Mononuclear cell (primary cell): ENCODE results near the gene TMEM169. TPM values are rescaled to one million over a fixed set of nuclear protein-coding genes. Genes with fewer than 3 reads are reported as not detected.
A peak's percentile ranks its signal among the peaks of the same experiment; 100 is the strongest.
"Not testable (repeated sequence)": the region's sequence is repeated elsewhere in the genome, so short reads cannot be mapped to it uniquely, and the experiment has no call there.

Source experiments
- H3K27me3 ChIP-seq: 2 replicates; pipeline ENCODE4 v1.6.0; 2011; ENCODE audit warnings: low read length, control low read depth; ENCODE audit not compliant: insufficient read depth
- H3K4me1 ChIP-seq: 2 replicates; pipeline ENCODE4 v1.5.1; 2011; ENCODE audit warnings: mild to moderate bottlenecking, low read length, control low read depth; ENCODE audit not compliant: insufficient read depth
- H3K4me3 ChIP-seq: 2 replicates; pipeline ENCODE4 v1.5.1; 2011; ENCODE audit warnings: mild to moderate bottlenecking, low read length, moderate library complexity
- H3K9me3 ChIP-seq: 2 replicates; pipeline ENCODE4 v1.5.1; 2011; ENCODE audit warnings: low read depth, mild to moderate bottlenecking, control low read depth, low read length
- total RNA-seq: library from RNA; depleted of rRNA; stranded (reverse); fragments of >200 nt; gene quantifications from one replicate; pipeline ENCODE4 v1.2.3, GENCODE V29; 2012

TMEM169 gene
- total RNA-seq, 1 donor, result 0.42 TPM

- Histone ChIP-seq H3K27me3 (no peaks in the 10 kb centered on the region), H3K4me1 (peaks cover 11% of the 10 kb centered on the region), H3K9me3 (no peaks in the 10 kb centered on the region), H3K4me3 (no peak overlapping the region)
Measured at GRCh38 chr2:216059233-216059834, 22.4 kb upstream of the TMEM169 start.

DNA sequence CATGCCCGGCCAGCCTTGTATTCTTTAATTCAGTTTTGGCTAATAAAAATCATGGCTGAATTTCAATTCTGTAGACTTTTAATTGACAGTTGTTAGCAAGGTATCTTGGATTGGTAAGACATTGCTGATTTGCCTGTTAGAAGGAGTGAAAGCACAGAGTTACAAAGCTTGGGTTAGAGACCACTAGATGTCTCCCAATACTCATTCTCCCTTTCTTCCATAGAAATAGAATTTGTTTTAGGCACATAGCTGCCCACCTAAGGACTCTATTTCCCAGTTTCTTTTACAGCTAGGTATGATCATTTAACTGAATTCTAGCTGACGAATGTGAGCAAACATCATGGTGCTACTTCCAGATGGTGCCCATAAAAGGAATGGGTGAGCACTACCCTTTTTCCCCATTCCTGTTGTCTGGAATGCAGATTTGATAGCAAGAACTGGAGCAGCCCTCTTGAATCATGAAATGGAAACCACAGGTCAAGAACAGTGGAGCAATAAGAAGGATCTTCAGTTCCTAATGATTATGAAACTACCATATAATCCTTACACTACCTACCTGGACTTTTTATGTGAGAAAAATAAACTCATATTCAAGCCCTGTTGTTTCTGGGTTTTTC, 17.6 kb upstream of the TMEM169 start:
- Histone ChIP-seq H3K27me3 (no peaks in the 10 kb centered on the region), H3K4me3 (no peak overlapping the region), H3K9me3 (no peaks in the 10 kb centered on the region), H3K4me1 (no peaks in the 10 kb centered on the region)

DNA sequence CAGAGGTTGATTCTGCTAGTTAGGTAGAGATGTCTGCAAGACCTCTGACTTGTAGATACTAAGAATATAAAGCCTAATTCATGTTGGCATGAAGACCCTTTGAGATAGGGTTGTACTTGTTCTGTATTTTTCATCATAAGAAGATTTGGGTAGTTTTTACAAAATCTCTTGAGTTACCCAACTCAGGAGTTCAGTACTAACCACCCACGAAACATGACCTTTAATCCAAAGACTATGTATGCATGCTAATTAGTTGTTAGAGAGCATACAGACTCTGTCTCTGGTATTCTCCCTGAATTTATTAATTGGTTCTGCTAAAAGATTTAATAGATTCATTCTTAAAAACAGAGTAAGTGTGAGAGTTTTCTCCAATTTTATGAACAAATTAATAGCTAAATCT, 17.1 kb upstream of the TMEM169 start:
- Histone ChIP-seq H3K4me3 (no peak overlapping the region), H3K9me3 (no peaks in the 10 kb centered on the region)

GRCh38 chr2:216066230-216066629, 15.5 kb upstream of the TMEM169 start:
- Histone ChIP-seq H3K4me1 (no peaks in the 10 kb centered on the region), H3K4me3 (no peak overlapping the region), H3K9me3 (no peaks in the 10 kb centered on the region), H3K27me3 (no peaks in the 10 kb centered on the region)

More for the DNA sequence above, 17.1 kb upstream of the TMEM169 start:
- Histone ChIP-seq H3K27me3 (no peaks in the 10 kb centered on the region), H3K4me1 (no peaks in the 10 kb centered on the region)

DNA sequence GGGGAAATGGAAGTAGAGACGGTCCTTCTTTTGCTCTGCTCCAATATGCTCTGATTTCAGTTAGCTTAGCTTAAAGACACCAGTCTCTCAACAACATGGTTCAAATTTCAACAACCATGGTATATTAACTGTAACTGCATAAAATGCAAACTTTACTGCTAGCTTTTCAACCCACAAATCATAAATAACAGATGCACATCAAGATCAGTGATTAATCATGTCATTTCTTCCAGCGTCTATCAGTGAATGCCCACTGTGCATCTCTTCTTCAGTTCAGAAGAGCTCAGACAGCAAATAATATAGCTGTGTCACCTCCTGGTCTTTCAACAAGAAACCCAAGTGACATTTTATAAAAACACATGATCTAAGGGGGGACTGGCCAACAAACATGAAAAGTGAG, 12.7 kb upstream of the TMEM169 start:
- Histone ChIP-seq H3K9me3 (no peaks in the 10 kb centered on the region), H3K4me3 (no peak overlapping the region), H3K27me3 (no peaks in the 10 kb centered on the region), H3K4me1 (peaks cover 1% of the 10 kb centered on the region)

GRCh38 chr2:216070195-216070594, 11.5 kb upstream of the TMEM169 start:
- Histone ChIP-seq H3K9me3 (no peaks in the 10 kb centered on the region), H3K27me3 (no peaks in the 10 kb centered on the region), H3K4me3 (no peak overlapping the region), H3K4me1 (peaks cover 5% of the 10 kb centered on the region)

- Histone ChIP-seq H3K9me3 (no peaks in the 10 kb centered on the region), H3K4me1 (peaks cover 5% of the 10 kb centered on the region), H3K27me3 (no peaks in the 10 kb centered on the region), H3K4me3 (no peak overlapping the region)
Measured at GRCh38 chr2:216071111-216071851, 10.4 kb upstream of the TMEM169 start.

- peaks cover 5% of the 10 kb centered on the region for H3K4me1 ChIP-seq
- H3K9me3 ChIP-seq, result no peaks in the 10 kb centered on the region
- no peak overlapping the region for H3K4me3 ChIP-seq
- H3K27me3 ChIP-seq, result no peaks in the 10 kb centered on the region
Measured at GRCh38 chr2:216072473-216072872, 9.2 kb upstream of the TMEM169 start.

DNA sequence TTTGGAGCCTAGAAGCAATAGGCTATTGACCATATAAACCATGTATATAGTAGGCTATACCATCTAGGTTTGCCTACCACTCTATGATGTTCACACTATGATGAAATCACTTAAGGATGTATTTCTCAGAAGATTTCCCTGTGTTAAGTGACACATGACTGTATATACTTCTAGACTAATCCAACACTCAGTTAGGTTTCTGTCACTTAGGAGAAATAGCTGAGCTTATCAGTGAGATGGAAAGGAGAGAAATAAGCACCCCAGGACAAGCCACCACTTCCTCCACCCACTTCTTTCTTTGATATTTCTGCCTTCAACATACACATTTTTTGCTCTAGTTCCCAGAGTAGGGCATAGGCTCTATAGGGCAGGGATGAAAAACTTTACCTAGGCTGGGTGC, 7.9 kb upstream of the TMEM169 start:
- no peaks in the 10 kb centered on the region for H3K27me3 ChIP-seq
- no peak overlapping the region for H3K4me3 ChIP-seq
- peaks cover 14% of the 10 kb centered on the region for H3K4me1 ChIP-seq
- H3K9me3 ChIP-seq, result no peaks in the 10 kb centered on the region

GRCh38 chr2:216074380-216074779, 7.3 kb upstream of the TMEM169 start:
- H3K9me3 ChIP-seq, result no peaks in the 10 kb centered on the region
- H3K4me1 ChIP-seq, result peaks cover 15% of the 10 kb centered on the region
- no peak overlapping the region for H3K4me3 ChIP-seq
- H3K27me3 ChIP-seq, result no peaks in the 10 kb centered on the region

DNA sequence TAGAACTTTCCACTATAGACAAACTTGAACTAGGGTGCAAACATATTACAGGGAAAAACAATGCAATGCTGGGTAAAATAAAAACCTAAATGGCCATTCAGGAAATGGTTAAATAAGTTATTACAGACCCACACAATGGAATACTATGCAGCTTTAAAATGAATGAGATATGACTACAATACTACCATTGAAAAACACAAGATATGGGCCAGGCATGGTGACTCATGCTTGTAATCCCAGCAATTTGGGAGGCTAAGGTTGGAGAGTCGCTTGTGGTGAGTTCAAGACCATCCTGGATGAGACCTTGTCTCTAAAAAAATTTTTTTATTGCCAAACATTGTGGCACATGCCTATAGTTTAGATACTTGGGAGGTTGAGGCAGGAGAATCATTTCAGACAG, 6.9 kb upstream of the TMEM169 start:
- Histone ChIP-seq H3K27me3 (no peaks in the 10 kb centered on the region), H3K4me3 (no peak overlapping the region), H3K4me1 (peaks cover 15% of the 10 kb centered on the region), H3K9me3 (no peaks in the 10 kb centered on the region)

DNA sequence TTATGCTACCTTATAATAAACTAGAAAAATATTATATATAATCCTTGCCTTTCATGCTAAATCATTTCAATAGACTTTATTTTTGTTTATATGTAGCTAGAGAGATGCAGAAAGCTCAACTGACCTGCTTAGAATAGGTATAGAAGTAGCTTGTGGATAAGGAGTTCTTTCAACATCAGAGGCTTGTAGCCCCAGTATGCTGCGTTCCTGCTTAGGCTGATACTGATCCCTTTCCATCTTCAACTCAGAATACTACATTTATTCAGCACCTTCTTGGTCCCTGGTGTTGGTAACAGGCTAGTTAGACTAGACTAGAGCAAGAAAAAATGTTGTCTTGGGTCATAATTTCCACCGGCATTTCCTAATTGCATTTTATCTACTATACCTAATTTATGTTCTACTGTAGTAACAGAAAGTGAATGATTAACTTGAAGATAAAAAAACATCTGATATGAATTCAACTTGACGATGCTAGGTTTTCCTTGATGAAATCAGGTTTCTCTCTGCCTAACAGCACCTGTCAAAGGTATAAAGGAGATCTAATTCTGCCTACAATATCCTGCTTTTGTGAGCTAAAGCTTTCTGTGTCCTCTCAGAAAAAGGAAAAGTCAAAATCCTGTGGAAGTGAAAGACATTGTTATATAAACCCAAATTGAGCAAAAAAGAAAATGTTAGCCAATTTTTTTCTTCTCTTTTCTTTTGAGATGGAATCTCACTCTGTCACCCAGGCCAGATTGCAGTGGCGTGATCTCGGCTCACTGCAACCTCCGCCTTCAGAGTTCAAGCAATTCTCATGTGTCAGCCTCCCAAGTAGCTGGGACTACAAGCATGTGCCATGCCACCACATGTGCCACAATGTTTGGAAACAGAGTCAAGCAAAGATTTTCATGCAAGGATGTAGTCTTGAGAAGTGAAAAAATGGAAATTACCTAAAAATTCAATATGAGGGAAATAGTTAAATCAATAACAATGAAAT, 5.9 kb upstream of the TMEM169 start:
- Histone ChIP-seq H3K4me3 (no peak overlapping the region), H3K4me1 (peaks cover 18% of the 10 kb centered on the region), H3K9me3 (no peaks in the 10 kb centered on the region), H3K27me3 (no peaks in the 10 kb centered on the region)

DNA sequence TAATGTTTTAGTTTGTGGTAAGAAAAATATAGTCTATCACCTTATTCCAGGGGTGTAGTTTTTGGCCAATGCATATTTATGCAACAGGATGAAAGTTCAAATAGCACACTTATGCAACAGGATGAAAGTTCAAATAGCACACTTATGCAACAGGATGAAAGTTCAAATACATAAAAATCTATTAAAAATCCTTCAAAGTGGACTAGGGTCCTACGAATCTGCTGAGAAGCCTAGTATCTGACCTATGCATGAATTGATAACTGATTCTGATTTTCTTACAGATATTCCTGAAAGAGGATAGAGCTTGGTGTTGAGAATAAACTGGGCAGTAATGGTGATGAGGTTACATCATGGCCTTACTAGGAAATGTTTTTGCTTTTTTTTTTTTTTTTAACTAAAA, 2.9 kb upstream of the TMEM169 start:
- Histone ChIP-seq H3K4me3 (no peak overlapping the region), H3K4me1 (peaks cover 42% of the 10 kb centered on the region), H3K9me3 (no peaks in the 10 kb centered on the region), H3K27me3 (no peaks in the 10 kb centered on the region)

DNA sequence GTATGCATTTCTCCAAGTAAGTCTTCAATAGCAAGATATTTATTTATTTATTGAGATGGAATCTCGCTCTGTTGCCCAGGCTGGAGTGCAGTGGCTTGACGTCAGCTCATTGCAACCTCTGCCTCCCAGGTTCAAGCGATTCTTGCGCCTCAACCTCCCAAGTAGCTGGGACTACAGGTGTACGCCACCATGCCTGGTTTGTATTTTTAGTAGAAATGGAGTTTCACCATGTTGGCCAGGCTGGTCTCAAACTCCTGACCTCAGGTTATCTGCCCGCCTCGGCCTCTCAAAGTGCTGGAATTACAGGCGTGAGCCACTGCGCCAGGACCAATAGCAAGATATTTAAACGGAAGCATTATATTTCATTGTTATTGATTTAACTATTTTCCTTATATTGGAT, 1.7 kb upstream of the TMEM169 start:
- H3K9me3 ChIP-seq, H3K27me3 ChIP-seq, H3K4me3 ChIP-seq: not testable (repeated sequence)
- peaks cover 50% of the 10 kb centered on the region for H3K4me1 ChIP-seq

DNA sequence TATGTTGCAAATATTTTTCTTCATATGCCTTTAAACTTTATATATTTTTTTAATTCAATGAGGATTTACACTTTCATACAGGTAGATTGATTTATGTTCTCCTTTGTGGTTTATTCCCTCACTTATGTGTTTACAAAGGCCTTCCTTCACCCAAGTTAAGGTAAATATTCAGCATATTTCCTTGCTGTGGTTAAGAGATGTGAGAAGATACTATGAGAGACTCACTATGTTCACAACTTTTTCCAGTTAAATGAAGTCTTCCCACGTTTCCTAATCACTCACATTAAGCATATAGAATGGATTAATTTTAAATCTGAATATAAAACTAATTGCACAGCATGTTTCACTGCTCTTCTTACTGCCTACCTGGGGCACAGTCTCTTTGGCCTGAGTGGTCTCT, 707 bp upstream of the TMEM169 start:
- Histone ChIP-seq H3K4me1 (peaks cover 57% of the 10 kb centered on the region), H3K9me3 (no peaks in the 10 kb centered on the region), H3K4me3 (peak overlapping the region; percentile 68), H3K27me3 (no peaks in the 10 kb centered on the region)
